Measurements from ENCODE around the gene MTUS2. TPM values are rescaled to one million over a fixed set of nuclear protein-coding genes. Genes with fewer than 3 reads are reported as not detected.

The MTUS2 gene
- total RNA-seq, 1 experiment from 2014 or later, result 6.6 TPM

DNA sequence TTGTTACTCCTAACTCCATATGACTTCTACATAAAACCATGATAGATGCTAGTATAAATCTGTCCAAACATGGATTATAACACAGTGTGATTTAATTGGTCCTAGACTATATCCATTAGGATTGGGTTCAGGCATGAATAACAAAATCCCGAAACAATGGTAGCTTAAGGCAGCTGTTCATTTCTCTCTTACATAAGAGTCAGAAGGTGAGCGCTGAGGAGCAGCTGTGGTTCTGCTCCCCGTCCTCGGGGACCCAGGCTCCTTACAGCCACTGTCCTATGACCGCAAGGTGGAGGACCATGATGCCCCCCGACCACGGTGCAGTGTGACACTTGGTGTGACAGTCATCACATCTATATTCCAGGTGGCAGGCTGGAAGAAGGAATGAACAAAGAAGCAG lies 629.6 kb downstream of the MTUS2 start:
- Histone ChIP-seq H2AFZ (ENCODE audit: low read length) (no peak overlapping the region), H3K27me3 (ENCODE audit: low read length) (no peaks in the 10 kb centered on the region), H3K9ac (ENCODE audit: low read length) (no peak overlapping the region), H3K9me3 (ENCODE audit: low read length) (no peaks in the 10 kb centered on the region), H3K36me3 (ENCODE audit: insufficient read depth, low read length) (no peaks in the 10 kb centered on the region), H4K20me1 (ENCODE audit: insufficient read depth, low read depth, low read length) (no peaks in the 10 kb centered on the region), H3K4me1 (ENCODE audit: low read length) (no peaks in the 10 kb centered on the region), H3K4me2 (ENCODE audit: low read depth, low read length, poor library complexity, severe bottlenecking) (no peak overlapping the region), H3K9me2 (replicated peaks; ENCODE audit: insufficient read depth, low read length) (no peaks in the 10 kb centered on the region), H3K4me3 (ENCODE audit: low read length) (no peak overlapping the region), H3K79me2 (ENCODE audit: low read length) (no peaks in the 10 kb centered on the region), H3K27ac (ENCODE audit: low read length) (no peak overlapping the region)
- no peak for DNase-seq

GRCh38 chr13:29451976-29452375 lies 631.8 kb downstream of the MTUS2 start:
- no peaks in the 10 kb centered on the region for H3K79me2 ChIP-seq (ENCODE audit: low read length)
- H2AFZ ChIP-seq (ENCODE audit: low read length), result no peak overlapping the region
- no peaks in the 10 kb centered on the region for H4K20me1 ChIP-seq (ENCODE audit: insufficient read depth, low read depth, low read length)
- H3K9me3 ChIP-seq (ENCODE audit: low read length), result no peaks in the 10 kb centered on the region
- H3K27ac ChIP-seq (ENCODE audit: low read length), result no peak overlapping the region
- no peaks in the 10 kb centered on the region for H3K4me1 ChIP-seq (ENCODE audit: low read length)
- no peak overlapping the region for H3K9ac ChIP-seq (ENCODE audit: low read length)
- H3K4me2 ChIP-seq (ENCODE audit: low read depth, low read length, poor library complexity, severe bottlenecking), result no peak overlapping the region
- DNase-seq, result no peak
- H3K36me3 ChIP-seq (ENCODE audit: insufficient read depth, low read length), result no peaks in the 10 kb centered on the region
- no peaks in the 10 kb centered on the region for H3K27me3 ChIP-seq (ENCODE audit: low read length)
- H3K4me3 ChIP-seq (ENCODE audit: low read length), result no peak overlapping the region
- H3K9me2 ChIP-seq (replicated peaks; ENCODE audit: insufficient read depth, low read length), result no peaks in the 10 kb centered on the region

DNA sequence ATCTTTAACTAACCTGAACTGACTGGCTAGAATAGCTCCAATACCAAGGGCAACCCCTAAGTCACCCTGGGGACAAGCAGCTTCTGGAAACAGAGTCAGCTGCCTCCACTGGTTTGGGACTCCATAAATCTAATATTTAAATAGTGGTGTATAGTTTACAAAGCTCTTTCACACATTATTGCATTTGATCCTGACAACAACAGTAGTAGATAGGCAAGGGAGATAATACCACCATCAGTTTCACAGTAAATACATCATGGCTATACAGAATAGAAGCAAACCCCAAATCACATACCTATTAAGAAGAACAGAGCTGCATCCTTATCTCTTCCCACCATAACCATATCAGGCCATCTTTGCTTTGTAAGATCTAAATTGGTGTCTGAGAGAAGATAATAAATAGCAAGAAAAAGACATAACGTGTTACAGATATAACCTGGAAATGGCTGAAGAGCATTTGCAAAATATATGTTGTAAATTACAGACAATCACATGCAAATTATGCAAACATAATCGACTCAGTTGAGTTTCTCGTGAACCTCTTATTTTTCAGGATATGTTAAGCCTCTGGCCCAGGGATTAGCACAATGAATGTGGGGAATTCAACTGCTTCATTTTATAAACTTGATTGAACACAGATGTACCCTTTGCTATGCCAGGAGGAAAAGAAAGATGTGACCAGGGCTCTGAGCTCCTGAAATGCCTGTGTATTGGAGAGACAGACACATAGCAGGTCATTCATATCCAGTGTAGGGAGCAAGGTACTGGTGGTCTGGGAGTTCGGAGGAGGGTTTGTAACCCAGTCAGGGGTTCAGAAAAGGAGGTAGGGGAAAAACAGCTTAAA lies 632.9 kb downstream of the MTUS2 start:
- DNase-seq, result no peak
- Histone ChIP-seq H3K79me2 (ENCODE audit: low read length) (no peaks in the 10 kb centered on the region), H2AFZ (ENCODE audit: low read length) (no peak overlapping the region), H4K20me1 (ENCODE audit: insufficient read depth, low read depth, low read length) (no peaks in the 10 kb centered on the region), H3K9me3 (ENCODE audit: low read length) (no peaks in the 10 kb centered on the region), H3K4me2 (ENCODE audit: low read depth, low read length, poor library complexity, severe bottlenecking) (no peak overlapping the region), H3K4me1 (ENCODE audit: low read length) (no peaks in the 10 kb centered on the region), H3K27me3 (ENCODE audit: low read length) (no peaks in the 10 kb centered on the region), H3K27ac (ENCODE audit: low read length) (no peak overlapping the region), H3K4me3 (ENCODE audit: low read length) (no peak overlapping the region), H3K9ac (ENCODE audit: low read length) (no peak overlapping the region), H3K36me3 (ENCODE audit: insufficient read depth, low read length) (no peaks in the 10 kb centered on the region), H3K9me2 (replicated peaks; ENCODE audit: insufficient read depth, low read length) (no peaks in the 10 kb centered on the region)

- Histone ChIP-seq H3K9me3 (ENCODE audit: low read length) (no peaks in the 10 kb centered on the region), H3K9me2 (replicated peaks; ENCODE audit: insufficient read depth, low read length) (no peaks in the 10 kb centered on the region), H3K36me3 (ENCODE audit: insufficient read depth, low read length) (no peaks in the 10 kb centered on the region), H3K27me3 (ENCODE audit: low read length) (no peaks in the 10 kb centered on the region), H3K79me2 (ENCODE audit: low read length) (no peaks in the 10 kb centered on the region), H3K4me2 (ENCODE audit: low read depth, low read length, poor library complexity, severe bottlenecking) (no peak overlapping the region), H3K4me3 (ENCODE audit: low read length) (no peak overlapping the region), H3K9ac (ENCODE audit: low read length) (no peak overlapping the region), H4K20me1 (ENCODE audit: insufficient read depth, low read depth, low read length) (no peaks in the 10 kb centered on the region), H3K27ac (ENCODE audit: low read length) (no peak overlapping the region), H3K4me1 (ENCODE audit: low read length) (no peaks in the 10 kb centered on the region), H2AFZ (ENCODE audit: low read length) (no peak overlapping the region)
- DNase-seq, result no peak
Observed at GRCh38 chr13:29453617-29454011, 633.5 kb downstream of the MTUS2 start.

DNA sequence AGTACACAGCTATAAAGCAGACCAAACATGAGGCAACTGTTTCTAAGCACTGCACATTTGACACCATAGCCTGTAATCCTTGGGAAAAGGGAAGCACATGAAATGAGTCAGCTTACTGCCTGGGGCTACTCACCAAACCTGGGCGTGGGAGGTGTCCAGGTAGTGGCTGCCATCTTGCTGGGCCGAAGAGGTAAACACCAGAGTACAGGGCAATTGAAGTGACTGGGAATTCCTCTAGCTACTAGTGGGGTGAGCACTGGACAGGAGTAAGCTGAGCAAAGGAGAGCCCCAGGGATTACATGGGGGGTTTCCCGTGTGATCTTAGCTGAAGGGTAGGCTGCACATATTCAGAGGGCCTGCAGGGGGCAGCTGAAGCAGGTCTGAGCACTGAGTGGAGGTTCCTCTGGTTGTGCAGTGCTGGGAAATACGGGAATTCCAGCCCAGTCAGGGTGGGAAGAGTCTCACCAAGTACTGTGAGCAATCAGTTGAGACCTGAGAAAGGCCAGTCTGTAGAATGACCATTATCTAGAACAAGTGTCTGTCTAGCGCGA lies 634.9 kb downstream of the MTUS2 start:
- no peaks in the 10 kb centered on the region for H3K36me3 ChIP-seq (ENCODE audit: insufficient read depth, low read length)
- H2AFZ ChIP-seq (ENCODE audit: low read length), result no peak overlapping the region
- no peak overlapping the region for H3K27ac ChIP-seq (ENCODE audit: low read length)
- DNase-seq, result peak; percentile 68
- H3K27me3 ChIP-seq (ENCODE audit: low read length), result no peaks in the 10 kb centered on the region
- no peak overlapping the region for H3K4me3 ChIP-seq (ENCODE audit: low read length)
- H4K20me1 ChIP-seq (ENCODE audit: insufficient read depth, low read depth, low read length), result no peaks in the 10 kb centered on the region
- no peaks in the 10 kb centered on the region for H3K79me2 ChIP-seq (ENCODE audit: low read length)
- H3K9me2 ChIP-seq (replicated peaks; ENCODE audit: insufficient read depth, low read length), result no peaks in the 10 kb centered on the region
- H3K4me2 ChIP-seq (ENCODE audit: low read depth, low read length, poor library complexity, severe bottlenecking), result no peak overlapping the region
- no peaks in the 10 kb centered on the region for H3K9me3 ChIP-seq (ENCODE audit: low read length)
- H3K4me1 ChIP-seq (ENCODE audit: low read length), result peaks cover 5% of the 10 kb centered on the region
- H3K9ac ChIP-seq (ENCODE audit: low read length), result no peak overlapping the region

- H3K9me3 ChIP-seq (ENCODE audit: low read length), result no peaks in the 10 kb centered on the region
- peaks cover 5% of the 10 kb centered on the region for H3K4me1 ChIP-seq (ENCODE audit: low read length)
- no peak overlapping the region for H3K4me3 ChIP-seq (ENCODE audit: low read length)
- H3K36me3 ChIP-seq (ENCODE audit: insufficient read depth, low read length), result no peaks in the 10 kb centered on the region
- no peak overlapping the region for H3K4me2 ChIP-seq (ENCODE audit: low read depth, low read length, poor library complexity, severe bottlenecking)
- H3K9ac ChIP-seq (ENCODE audit: low read length), result no peak overlapping the region
- DNase-seq, result no peak
- H3K9me2 ChIP-seq (replicated peaks; ENCODE audit: insufficient read depth, low read length), result no peaks in the 10 kb centered on the region
- H2AFZ ChIP-seq (ENCODE audit: low read length), result no peak overlapping the region
- no peaks in the 10 kb centered on the region for H3K79me2 ChIP-seq (ENCODE audit: low read length)
- no peaks in the 10 kb centered on the region for H4K20me1 ChIP-seq (ENCODE audit: insufficient read depth, low read depth, low read length)
- H3K27me3 ChIP-seq (ENCODE audit: low read length), result no peaks in the 10 kb centered on the region
- H3K27ac ChIP-seq (ENCODE audit: low read length), result no peak overlapping the region
Observed at GRCh38 chr13:29456419-29456818, 636.3 kb downstream of the MTUS2 start.

DNA sequence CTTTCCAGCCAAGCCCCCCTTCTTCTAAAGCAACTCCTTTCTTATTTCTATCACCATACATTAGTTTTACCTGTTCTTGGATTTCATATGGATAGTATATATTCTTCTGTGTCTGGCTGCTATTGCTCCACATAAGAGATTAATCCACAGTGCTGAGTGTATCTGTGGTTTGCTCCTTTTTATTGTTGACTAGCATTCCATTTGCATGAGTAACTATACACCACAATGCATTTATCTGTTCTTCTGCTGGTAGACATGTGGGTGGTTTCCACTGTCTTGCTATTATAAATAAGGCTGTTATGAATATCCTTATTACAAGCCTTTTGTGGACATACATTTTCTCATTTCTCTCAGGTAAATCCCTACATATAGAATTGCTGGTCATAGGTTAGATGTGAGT lies 637.2 kb downstream of the MTUS2 start:
- Histone ChIP-seq H3K27ac (ENCODE audit: low read length) (no peak overlapping the region), H2AFZ (ENCODE audit: low read length) (no peak overlapping the region), H3K36me3 (ENCODE audit: insufficient read depth, low read length) (no peaks in the 10 kb centered on the region), H3K9ac (ENCODE audit: low read length) (no peak overlapping the region), H4K20me1 (ENCODE audit: insufficient read depth, low read depth, low read length) (no peaks in the 10 kb centered on the region), H3K79me2 (ENCODE audit: low read length) (no peaks in the 10 kb centered on the region), H3K9me3 (ENCODE audit: low read length) (no peaks in the 10 kb centered on the region), H3K27me3 (ENCODE audit: low read length) (no peaks in the 10 kb centered on the region), H3K9me2 (replicated peaks; ENCODE audit: insufficient read depth, low read length) (no peaks in the 10 kb centered on the region), H3K4me2 (ENCODE audit: low read depth, low read length, poor library complexity, severe bottlenecking) (no peak overlapping the region), H3K4me3 (ENCODE audit: low read length) (no peak overlapping the region), H3K4me1 (ENCODE audit: low read length) (peaks cover 9% of the 10 kb centered on the region)
- DNase-seq, result no peak

DNA sequence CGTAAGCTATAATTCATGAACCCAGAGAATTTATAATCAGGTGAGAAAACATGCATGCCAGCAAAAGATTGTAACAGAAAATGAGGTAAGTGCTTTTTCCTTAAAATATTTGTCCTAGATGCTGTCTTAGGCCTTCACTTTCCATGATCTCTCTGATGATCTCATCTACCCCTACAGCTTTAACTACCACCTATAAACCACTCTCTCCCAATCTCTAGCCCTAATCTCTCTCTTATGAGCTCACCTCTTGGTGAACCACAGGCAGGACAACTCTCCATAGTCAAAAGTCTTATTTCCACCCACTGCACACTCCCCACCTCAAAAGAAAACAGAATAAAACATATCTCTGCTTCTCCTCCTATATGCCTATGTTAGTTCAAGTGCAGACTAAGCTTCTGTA lies 638.3 kb downstream of the MTUS2 start:
- no peak overlapping the region for H3K4me2 ChIP-seq (ENCODE audit: low read depth, low read length, poor library complexity, severe bottlenecking)
- no peaks in the 10 kb centered on the region for H3K9me2 ChIP-seq (replicated peaks; ENCODE audit: insufficient read depth, low read length)
- no peak overlapping the region for H2AFZ ChIP-seq (ENCODE audit: low read length)
- no peak overlapping the region for H3K9ac ChIP-seq (ENCODE audit: low read length)
- peaks cover 9% of the 10 kb centered on the region for H3K4me1 ChIP-seq (ENCODE audit: low read length)
- H4K20me1 ChIP-seq (ENCODE audit: insufficient read depth, low read depth, low read length), result no peaks in the 10 kb centered on the region
- no peaks in the 10 kb centered on the region for H3K79me2 ChIP-seq (ENCODE audit: low read length)
- H3K27me3 ChIP-seq (ENCODE audit: low read length), result no peaks in the 10 kb centered on the region
- H3K4me3 ChIP-seq (ENCODE audit: low read length), result no peak overlapping the region
- no peak overlapping the region for H3K27ac ChIP-seq (ENCODE audit: low read length)
- no peak for DNase-seq
- H3K36me3 ChIP-seq (ENCODE audit: insufficient read depth, low read length), result no peaks in the 10 kb centered on the region
- no peaks in the 10 kb centered on the region for H3K9me3 ChIP-seq (ENCODE audit: low read length)

Data from Karpas-422 (cell line).